Neural progenitor cell (in vitro differentiated cells): ENCODE data around the gene DENND2A. TPM values are rescaled to one million over a fixed set of nuclear protein-coding genes. Genes with fewer than 3 reads are reported as not detected.

Experiments used
- DNase-seq: peaks from one replicate; pipeline ENCODE4 v3.0.0-alpha.2; 2016; ENCODE audit warnings: low spot score
- H2AFZ ChIP-seq: fragments of 200-600 bp; sonication (generic); replicated peaks from 2 replicates; pipeline ENCODE4 v1.6.1; 2016; ENCODE audit warnings: antibody characterized with exemption
- H3F3A ChIP-seq: fragments of 200-600 bp; sonication (generic); 2 replicates; pipeline ENCODE4 v1.6.1; 2016; ENCODE audit warnings: antibody characterized with exemption, low read depth
- H3K27ac ChIP-seq: fragments of 200-600 bp; sonication (generic); 2 replicates; pipeline ENCODE4 v1.5.1; 2016; ENCODE audit warnings: mild to moderate bottlenecking
- H3K27me3 ChIP-seq: fragments of 200-600 bp; sonication (generic); 2 replicates; pipeline ENCODE4 v1.6.1; 2016; ENCODE audit warnings: mild to moderate bottlenecking, moderate library complexity
- H3K36me3 ChIP-seq: fragments of 200-600 bp; sonication (generic); 2 replicates; pipeline ENCODE4 v1.5.1; 2016
- H3K4me1 ChIP-seq: fragments of 200-600 bp; sonication (generic); 2 replicates; pipeline ENCODE4 v1.6.1; 2016; ENCODE audit warnings: mixed run types
- H3K4me2 ChIP-seq: fragments of 200-600 bp; sonication (generic); 2 replicates; pipeline ENCODE4 v1.6.1; 2016
- H3K4me3 ChIP-seq: fragments of 200-600 bp; sonication (generic); 2 replicates; pipeline ENCODE4 v1.5.1; 2016
- H3K79me2 ChIP-seq: fragments of 200-600 bp; sonication (generic); 2 replicates; pipeline ENCODE4 v1.6.1; 2016; ENCODE audit warnings: low read depth
- H3K9ac ChIP-seq: fragments of 200-600 bp; sonication (generic); 2 replicates; pipeline ENCODE4 v1.6.1; 2016
- H3K9me3 ChIP-seq: fragments of 200-600 bp; sonication (generic); 2 replicates; pipeline ENCODE4 v1.5.1; 2016; ENCODE audit warnings: low read depth
- H4K20me1 ChIP-seq: fragments of 200-600 bp; sonication (generic); 2 replicates; pipeline ENCODE4 v1.6.1; 2016; ENCODE audit warnings: low read depth
- H3K27ac Mint-ChIP-seq: 3 replicates; pipeline ENCODE4 v1.8.0; 2021; ENCODE audit warnings: mixed read lengths
- H3K27me3 Mint-ChIP-seq: 2 replicates; pipeline ENCODE4 v1.8.0; 2022; ENCODE audit warnings: low read depth, mild to moderate bottlenecking, inconsistent platforms, moderate library complexity, mixed read lengths; ENCODE audit not compliant: insufficient read depth
- H3K36me3 Mint-ChIP-seq: 3 replicates; pipeline ENCODE4 v1.8.0; 2021; ENCODE audit warnings: mixed read lengths
- H3K4me1 Mint-ChIP-seq: 3 replicates; pipeline ENCODE4 v1.8.0; 2021; ENCODE audit warnings: mixed read lengths
- H3K4me3 Mint-ChIP-seq: 3 replicates; pipeline ENCODE4 v1.8.0; 2021; ENCODE audit warnings: mild to moderate bottlenecking, moderate library complexity, mixed read lengths
- H3K9me3 Mint-ChIP-seq: 3 replicates; pipeline ENCODE4 v1.8.0; 2020; ENCODE audit warnings: mixed read lengths
- EZH2 ChIP-seq: fragments of 200-600 bp; sonication (generic); IDR thresholded peaks from 2 replicates; pipeline ENCODE4 v1.6.1; 2017; ENCODE audit warnings: antibody characterized with exemption, mild to moderate bottlenecking, moderate library complexity
- EZH2phosphoT487 ChIP-seq: fragments of 200-600 bp; sonication (generic); IDR thresholded peaks from 2 replicates; pipeline ENCODE4 v1.6.1; 2017; ENCODE audit warnings: antibody characterized with exemption
- total RNA-seq: library from RNA; depleted of rRNA; stranded (reverse); fragments of >200 nt; gene quantifications from 2 replicates; pipeline ENCODE4 v1.2.3, GENCODE V29; 2015; ENCODE audit warnings: low replicate concordance
- TF ChIP-seq, protein P1 (sequence below): fragments of 200-600 bp; sonication (generic); IDR thresholded peaks from 2 replicates; pipeline ENCODE4 v1.5.1; 2017; ENCODE audit warnings: antibody characterized with exemption, mild to moderate bottlenecking

The DENND2A gene, protein sequence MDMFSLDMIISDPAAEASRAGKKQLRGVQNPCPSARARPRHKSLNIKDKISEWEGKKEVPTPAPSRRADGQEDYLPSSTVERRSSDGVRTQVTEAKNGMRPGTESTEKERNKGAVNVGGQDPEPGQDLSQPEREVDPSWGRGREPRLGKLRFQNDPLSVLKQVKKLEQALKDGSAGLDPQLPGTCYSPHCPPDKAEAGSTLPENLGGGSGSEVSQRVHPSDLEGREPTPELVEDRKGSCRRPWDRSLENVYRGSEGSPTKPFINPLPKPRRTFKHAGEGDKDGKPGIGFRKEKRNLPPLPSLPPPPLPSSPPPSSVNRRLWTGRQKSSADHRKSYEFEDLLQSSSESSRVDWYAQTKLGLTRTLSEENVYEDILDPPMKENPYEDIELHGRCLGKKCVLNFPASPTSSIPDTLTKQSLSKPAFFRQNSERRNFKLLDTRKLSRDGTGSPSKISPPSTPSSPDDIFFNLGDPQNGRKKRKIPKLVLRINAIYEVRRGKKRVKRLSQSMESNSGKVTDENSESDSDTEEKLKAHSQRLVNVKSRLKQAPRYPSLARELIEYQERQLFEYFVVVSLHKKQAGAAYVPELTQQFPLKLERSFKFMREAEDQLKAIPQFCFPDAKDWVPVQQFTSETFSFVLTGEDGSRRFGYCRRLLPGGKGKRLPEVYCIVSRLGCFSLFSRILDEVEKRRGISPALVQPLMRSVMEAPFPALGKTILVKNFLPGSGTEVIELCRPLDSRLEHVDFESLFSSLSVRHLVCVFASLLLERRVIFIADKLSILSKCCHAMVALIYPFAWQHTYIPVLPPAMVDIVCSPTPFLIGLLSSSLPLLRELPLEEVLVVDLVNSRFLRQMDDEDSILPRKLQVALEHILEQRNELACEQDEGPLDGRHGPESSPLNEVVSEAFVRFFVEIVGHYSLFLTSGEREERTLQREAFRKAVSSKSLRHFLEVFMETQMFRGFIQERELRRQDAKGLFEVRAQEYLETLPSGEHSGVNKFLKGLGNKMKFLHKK
- 23.7 and 27.0 TPM in 2 replicates for total RNA-seq

DNA sequence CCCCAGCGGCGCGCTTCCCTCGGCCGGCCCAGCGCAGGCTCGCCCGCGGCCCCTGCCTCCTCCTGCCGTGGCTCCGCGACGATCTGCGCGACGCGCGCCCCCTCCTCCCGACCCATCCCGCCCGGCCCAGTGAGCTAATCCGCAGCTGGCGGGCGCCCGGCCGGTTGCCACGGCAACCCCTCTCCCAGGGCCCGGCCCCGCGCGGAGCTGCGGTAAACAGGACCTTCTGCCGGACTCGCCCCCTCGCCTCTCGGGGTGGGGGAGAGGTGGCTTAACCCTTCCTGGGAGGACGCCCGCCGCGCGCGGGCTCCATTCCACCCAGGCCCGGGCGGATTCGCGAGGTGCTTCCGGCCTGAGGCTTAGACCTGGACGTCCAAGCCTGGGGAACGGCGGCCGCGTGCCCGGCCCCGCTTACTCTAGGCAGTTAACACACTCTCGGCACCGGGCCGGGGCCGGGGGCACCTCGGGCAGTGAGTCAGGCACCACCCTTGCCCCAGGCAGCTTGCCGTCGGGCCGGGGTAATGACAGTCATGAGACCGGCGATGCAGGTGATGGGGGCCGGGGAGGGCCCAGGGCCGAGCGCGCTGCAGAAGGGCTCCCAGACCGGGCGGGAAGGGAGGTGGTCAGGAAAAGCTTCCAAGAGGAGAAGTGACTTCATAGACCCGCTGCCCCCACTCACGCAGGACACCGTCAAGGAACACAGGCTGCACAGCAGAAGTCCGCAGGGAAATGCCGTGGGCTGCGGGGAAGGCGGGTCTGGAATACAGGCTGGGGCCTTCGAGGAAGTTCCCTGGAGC lies at the start of gene DENND2A:
Gene DENND2A (minus strand): TSS at position 87 of the 797 bp plus-strand sequence. CDS start 38,416 bp downstream, outside the sequence.
- Mint-ChIP-seq H3K4me3 (peak within 1 kb of the TSS; percentile 100), H3K36me3 (peaks cover 1% of the 10 kb centered on the region), H3K27ac (peak within 1 kb of the TSS; percentile 99), H3K27me3 (peaks cover 12% of the 10 kb centered on the region), H3K4me1 (peaks cover 53% of the 10 kb centered on the region), H3K9me3 (peaks cover 2% of the 10 kb centered on the region)
- peak within 1 kb of the TSS; percentile 55 for H3K9ac ChIP-seq
- peaks cover 33% of the 10 kb centered on the region for H4K20me1 ChIP-seq
- peak within 1 kb of the TSS; percentile 94 for H3K4me3 ChIP-seq
- peak within 1 kb of the TSS; percentile 87 for H3K4me2 ChIP-seq
- peaks cover 19% of the 10 kb centered on the region for H3K27me3 ChIP-seq
- H3K9me3 ChIP-seq, result no peaks in the 10 kb centered on the region
- peaks cover 21% of the 10 kb centered on the region for H3K4me1 ChIP-seq
- H3K27ac ChIP-seq, result no peak within 1 kb of the TSS
- TF ChIP-seq, protein P1, sequence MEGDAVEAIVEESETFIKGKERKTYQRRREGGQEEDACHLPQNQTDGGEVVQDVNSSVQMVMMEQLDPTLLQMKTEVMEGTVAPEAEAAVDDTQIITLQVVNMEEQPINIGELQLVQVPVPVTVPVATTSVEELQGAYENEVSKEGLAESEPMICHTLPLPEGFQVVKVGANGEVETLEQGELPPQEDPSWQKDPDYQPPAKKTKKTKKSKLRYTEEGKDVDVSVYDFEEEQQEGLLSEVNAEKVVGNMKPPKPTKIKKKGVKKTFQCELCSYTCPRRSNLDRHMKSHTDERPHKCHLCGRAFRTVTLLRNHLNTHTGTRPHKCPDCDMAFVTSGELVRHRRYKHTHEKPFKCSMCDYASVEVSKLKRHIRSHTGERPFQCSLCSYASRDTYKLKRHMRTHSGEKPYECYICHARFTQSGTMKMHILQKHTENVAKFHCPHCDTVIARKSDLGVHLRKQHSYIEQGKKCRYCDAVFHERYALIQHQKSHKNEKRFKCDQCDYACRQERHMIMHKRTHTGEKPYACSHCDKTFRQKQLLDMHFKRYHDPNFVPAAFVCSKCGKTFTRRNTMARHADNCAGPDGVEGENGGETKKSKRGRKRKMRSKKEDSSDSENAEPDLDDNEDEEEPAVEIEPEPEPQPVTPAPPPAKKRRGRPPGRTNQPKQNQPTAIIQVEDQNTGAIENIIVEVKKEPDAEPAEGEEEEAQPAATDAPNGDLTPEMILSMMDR, result no peak
- TF ChIP-seq EZH2 (peak; percentile 25), EZH2phosphoT487 (peak; percentile 31)
- peak within 1 kb of the TSS; percentile 93 for H2AFZ ChIP-seq
- DNase-seq, result peak; percentile 97
- no peaks in the 10 kb centered on the region for H3K36me3 ChIP-seq
- H3F3A ChIP-seq, result peaks cover 36% of the 10 kb centered on the region
- peaks cover 27% of the 10 kb centered on the region for H3K79me2 ChIP-seq

DNA sequence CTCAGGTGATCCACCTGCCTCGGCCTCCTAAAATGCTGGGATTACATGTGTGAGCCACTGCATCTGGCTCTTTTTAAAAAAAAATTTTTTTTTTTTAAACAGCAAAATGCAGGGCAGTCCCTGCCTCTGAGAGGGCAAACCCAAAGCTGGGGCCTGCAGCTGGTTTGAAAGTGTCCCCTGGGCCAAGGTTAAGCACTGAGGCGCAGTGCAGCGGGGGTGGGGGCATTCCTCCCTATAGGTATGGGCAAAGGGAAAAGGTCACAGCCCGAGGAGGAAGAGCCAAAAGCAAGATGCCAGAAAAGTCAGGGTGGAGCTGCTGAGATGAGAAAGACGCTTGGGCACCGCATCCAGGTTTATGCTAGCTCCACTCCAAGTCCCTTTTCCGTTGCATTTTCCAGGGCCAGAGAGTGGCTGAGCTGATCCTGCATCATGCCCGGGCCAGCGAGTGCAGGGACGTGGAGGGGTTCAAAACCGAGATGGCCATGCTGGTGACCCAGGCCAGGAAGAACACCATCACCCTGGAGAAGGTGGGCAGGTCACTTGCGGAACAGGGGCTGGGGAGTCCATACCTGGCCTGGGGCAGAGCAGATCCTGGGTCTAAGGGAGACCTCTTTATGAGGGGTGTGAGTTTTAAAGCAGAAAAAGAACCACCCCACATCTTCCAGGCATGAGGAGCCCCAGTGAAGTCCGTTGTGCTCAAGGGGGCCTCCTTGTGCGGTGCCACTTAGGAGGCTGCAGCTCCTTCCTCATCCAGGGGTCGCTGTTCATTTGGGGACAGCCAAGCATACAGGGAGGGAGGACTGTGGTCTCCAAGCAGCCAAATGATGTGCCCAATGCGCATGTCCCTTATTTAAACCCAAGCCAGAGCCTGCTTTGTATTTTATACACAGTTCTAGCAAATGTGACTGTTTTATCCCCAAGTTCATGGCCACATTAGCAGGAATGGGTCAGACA lies 48.9 kb upstream of the DENND2A start:
- Histone ChIP-seq H3K27me3 (no peaks in the 10 kb centered on the region), H3K9me3 (no peaks in the 10 kb centered on the region), H3K4me3 (no peak overlapping the region), H4K20me1 (no peaks in the 10 kb centered on the region), H3K79me2 (no peaks in the 10 kb centered on the region), H3K36me3 (no peaks in the 10 kb centered on the region), H3K4me1 (no peaks in the 10 kb centered on the region), H3K9ac (no peak overlapping the region), H3K4me2 (no peak overlapping the region), H3K27ac (no peak overlapping the region), H3F3A (no peaks in the 10 kb centered on the region), H2AFZ (no peak overlapping the region)
- H3K36me3 Mint-ChIP-seq, result no peaks in the 10 kb centered on the region
- no peaks in the 10 kb centered on the region for H3K9me3 Mint-ChIP-seq
- TF ChIP-seq EZH2phosphoT487, result no peak
- TF ChIP-seq, protein P1, result no peak
- TF ChIP-seq EZH2, result no peak
- no peak overlapping the region for H3K27ac Mint-ChIP-seq
- H3K4me3 Mint-ChIP-seq, result no peak overlapping the region
- peaks cover 3% of the 10 kb centered on the region for H3K27me3 Mint-ChIP-seq
- no peak for DNase-seq
- H3K4me1 Mint-ChIP-seq, result no peaks in the 10 kb centered on the region
